Stimulated activated CD4-positive, alpha-beta T cell treated with anti-CD3 and anti-CD28 coated beads, Interleukin-4, amount 100 ng/mL, for 48 hours (primary cell): ENCODE results near the gene SMARCA4.
"Not testable (repeated sequence)": the region's sequence is repeated elsewhere in the genome, so short reads cannot be mapped to it uniquely, and the experiment has no call there.

Experiments used
- DNase-seq, 2 donors: peaks; one replicate each; pipeline ENCODE4 v3.0.0-alpha.2; 2020; ENCODE audit warnings: low read depth in 2 of 2

Gene SMARCA4

DNA sequence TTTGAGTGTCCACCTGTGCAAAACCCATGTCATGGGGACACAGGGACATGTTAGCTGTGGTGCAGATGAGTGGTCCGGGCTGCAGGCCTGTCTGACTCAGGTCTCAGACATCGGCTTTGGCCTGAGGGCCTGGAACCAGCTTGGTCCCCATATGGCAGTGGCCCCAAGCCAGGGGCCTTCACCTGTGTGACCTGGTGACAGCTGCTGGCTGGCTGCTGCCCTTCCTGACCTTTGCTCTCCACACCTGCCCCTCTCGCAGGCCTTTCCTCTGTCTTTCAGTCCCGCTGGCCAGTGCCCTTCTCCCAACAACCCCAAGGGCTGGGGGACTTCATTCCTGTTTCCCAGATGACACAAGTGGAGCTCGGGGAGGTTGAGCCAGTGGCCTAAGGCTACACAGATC is 105.5 kb downstream of the SMARCA4 start:
- DNase-seq: no peak

DNA sequence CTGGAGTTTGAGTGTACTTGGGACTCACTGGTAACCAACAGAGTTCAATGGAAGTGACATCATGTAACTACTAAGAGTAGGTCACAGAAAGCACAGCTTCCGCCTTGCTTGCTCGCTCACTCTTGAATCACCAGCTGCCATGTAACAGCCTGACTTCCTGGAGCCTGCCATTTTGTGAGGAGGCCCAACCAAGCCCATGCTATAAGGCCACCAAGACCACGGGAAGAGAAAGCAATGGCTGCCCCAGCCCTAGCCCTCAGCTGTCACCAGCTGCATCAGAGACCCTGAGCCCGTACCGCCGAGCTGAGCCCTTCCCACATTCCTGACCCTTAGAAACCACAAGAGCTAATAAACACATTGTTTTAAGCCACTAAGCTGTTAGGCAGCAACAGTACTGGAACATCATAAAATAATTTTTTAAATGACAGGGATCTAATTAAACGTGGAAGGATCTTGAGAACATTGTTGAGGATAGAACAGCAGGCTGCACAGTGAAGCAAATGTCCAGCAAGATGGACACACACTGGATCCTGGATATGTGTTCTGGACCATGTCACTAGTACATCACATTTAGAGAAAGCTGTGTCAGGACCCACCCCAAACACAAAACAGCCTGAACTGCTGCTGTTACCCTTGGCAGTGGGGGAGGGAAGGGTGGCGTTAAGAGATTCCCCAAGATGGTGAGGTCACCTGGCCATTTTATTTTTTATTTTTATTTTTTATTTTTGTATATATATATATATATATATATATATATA is 106.7 kb downstream of the SMARCA4 start:
- DNase-seq: no peak

DNA sequence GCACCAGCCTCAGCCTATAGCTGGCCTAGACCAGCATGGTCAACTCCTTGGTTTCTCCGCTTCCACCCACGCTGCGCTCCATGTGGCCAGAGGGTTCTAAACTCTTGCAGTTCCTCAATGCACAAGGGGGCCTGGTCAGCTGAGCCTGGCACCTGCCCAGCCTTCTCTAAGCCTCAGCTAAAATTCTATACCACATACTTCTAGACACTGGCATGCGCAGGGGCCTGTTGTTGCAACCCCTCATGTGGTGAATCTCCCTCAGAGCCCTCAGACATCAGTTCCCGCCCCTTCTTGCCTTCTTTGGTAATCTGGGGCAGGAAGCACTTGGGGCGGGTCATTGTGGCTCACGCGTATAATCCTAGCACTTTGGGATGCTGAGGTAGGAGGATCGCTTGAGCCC is 108.7 kb downstream of the SMARCA4 start:
- no peak for DNase-seq

DNA sequence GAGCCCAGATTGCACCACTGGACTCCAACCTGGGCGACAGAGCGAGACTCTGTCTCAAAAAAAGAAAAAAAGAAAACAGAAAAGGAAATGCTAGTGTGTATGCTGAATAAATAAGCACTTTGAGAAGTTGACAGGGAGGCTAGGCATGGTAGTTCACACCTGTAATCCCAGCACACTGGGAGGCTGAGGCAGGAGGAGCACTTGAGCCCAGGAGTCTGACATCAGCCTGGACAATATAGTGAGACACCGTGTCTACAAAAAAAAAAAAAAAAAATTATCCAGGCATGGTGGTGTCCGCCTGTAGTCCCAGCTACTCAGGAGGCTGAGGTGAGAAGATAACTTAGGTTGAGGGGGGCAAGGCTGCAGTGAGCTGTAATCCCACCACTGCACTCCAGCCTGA is 109.3 kb downstream of the SMARCA4 start:
- no peak for DNase-seq

GRCh38 chr19:11073568-11073967 is 112.7 kb downstream of the SMARCA4 start:
- DNase-seq: no peak

GRCh38 chr19:11076792-11077191 is 116.0 kb downstream of the SMARCA4 start:
- not testable (repeated sequence) for DNase-seq

GRCh38 chr19:11078893-11079292 is 118.1 kb downstream of the SMARCA4 start:
- DNase-seq: no peak

DNA sequence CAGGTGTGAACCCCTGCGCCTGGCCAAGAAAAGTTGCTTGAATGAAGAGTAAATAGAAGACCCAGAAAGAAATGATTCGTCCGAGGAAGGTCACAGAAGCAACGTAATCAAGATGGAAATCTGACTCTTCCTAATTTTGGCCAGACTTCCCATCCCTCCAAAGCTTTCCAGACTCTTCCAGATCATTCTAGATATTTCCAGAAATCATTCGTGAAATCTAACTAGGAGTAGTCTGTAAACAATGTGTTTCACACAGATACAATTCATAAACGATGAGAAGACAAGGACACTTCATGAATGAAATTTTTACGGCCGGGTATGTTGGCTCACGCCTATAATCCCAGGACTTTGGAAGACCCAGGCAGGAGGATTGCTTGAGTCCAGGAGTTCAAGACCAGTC is 119.2 kb downstream of the SMARCA4 start:
- no peak for DNase-seq

GRCh38 chr19:11087870-11088505 is 127.2 kb downstream of the SMARCA4 start:
- no peak for DNase-seq

DNA sequence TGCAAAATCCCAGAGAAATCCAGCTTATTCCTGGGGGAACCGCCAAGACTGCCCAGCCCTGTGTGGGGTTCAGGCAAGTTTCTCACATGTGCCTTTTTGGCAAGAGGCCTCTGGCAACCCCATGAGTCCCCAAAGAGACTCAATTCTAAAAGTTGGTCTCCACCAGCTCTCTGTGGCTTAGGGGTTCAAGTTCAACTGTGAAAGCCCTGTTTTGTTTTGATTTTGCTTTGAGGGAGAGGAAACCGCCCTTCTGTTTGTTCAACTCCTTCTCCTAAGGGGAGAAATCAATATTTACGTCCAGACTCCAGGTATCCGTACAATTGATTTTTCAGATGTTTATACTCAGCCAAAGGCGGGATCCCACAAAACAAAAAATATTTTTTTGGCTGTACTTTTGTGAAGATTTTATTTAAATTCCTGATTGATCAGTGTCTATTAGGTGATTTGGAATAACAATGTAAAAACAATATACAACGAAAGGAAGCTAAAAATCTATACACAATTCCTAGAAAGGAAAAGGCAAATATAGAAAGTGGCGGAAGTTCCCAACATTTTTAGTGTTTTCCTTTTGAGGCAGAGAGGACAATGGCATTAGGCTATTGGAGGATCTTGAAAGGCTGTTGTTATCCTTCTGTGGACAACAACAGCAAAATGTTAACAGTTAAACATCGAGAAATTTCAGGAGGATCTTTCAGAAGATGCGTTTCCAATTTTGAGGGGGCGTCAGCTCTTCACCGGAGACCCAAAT is 127.8 kb downstream of the SMARCA4 start:
- DNase-seq: no peak

GRCh38 chr19:11089254-11090013 is 128.6 kb downstream of the SMARCA4 start, which contains the start of gene LDLR:
Gene LDLR (plus strand): TSS chr19:11089463. CDS start chr19:11089549, 86 bp downstream.
- DNase-seq: peak; percentile 65 to 81

- peak in 1 of 2 donors; percentile 41 for DNase-seq
Measured at GRCh38 chr19:11090014-11090263, 129.1 kb downstream of the SMARCA4 start.

GRCh38 chr19:11090264-11090996 is 129.6 kb downstream of the SMARCA4 start:
- peak; percentile 96 to 99 for DNase-seq

DNA sequence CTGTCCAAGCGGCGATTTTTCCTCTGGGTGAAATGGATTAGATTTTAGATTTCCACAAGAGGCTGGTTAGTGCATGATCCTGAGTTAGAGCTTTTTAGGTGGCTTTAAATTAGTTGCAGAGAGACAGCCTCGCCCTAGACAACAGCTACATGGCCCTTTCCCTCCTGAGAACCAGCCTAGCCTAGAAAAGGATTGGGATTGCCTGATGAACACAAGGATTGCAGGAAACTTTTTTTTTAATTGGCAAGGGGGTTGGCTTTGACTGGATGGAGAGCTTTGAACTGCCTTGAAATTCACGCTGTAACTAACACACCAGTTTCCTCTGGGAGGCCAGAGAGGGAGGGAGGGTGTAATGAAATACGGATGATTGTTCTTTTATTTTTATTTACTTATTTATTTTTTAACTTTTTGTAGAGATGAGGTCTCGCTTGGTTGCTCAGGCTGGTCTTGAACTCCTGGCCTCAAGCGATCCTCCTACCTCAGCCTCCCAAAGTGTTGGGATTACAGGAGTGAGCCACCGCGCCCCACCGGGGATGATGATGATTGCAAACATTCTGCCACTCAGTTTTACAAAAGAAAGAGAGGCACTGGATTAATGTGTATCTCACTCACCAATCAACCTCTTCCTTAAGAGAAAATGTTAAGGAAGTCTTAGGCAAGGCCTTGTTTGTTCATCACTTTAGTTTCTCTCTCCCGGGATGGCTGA is 130.3 kb downstream of the SMARCA4 start:
- no peak for DNase-seq

DNA sequence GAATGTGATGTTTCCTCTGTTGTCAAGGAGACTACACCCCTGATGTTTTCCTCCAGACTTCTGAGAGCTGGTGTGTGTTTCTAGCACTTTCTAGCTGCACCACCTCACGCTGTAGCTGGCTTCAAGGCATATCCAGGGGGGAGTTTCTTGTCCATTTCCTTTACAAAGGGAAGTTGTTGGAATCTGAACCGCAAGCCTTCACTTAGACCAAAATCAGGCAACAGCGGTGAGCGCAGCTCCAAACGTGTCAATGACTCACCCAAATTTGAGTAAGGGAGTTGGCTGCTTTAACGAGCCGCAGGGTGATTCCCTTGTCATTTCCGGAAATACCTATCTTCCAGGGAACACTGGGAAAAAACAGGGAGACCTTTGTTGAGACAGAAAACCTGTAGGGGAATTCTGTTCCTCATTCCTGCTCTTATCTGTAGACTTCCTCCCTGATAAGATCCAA is 130.9 kb downstream of the SMARCA4 start:
- peak; percentile 18 to 36 for DNase-seq

DNA sequence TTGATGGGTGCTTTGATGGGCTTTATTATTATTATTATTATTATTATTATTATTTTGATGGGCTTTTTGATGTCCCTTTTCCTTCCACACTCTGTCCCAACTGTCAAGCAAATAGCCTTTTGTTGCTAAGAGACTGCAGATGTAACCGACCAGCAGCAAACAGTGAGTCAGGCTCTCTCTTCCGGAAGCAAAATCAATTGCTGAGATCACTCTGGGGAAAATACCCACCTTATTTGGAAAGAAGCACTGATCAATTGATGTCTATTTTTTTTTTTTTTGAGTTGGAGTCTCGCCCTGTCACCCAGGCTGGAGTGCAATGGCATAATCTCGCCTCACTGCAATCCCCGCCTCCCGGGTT is 131.3 kb downstream of the SMARCA4 start:
- DNase-seq: peak in 1 of 2 donors; percentile 26

GRCh38 chr19:11093689-11094238 is 132.9 kb downstream of the SMARCA4 start:
- no peak for DNase-seq

DNA sequence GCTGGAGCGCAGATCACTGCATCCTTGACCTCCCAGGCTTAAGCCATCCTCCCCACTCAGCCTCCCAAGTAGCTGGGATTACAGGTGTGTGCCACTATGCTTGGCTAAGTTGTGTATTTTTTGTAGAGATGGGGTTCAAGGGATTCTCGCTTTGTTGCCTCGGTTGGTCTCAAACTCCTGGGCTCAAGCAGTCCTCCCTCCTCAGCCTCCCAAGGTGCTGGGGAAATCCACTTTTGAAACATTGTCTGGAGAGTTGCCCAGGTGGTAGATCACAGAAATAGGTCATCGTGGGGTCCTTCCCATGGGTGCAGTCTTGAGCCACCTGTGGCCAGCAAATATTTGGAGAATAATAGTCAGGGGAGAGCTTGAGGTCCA is 133.7 kb downstream of the SMARCA4 start:
- no peak for DNase-seq

- peak in 1 of 2 donors; percentile 19 for DNase-seq
Measured at GRCh38 chr19:11096210-11096841, 135.5 kb downstream of the SMARCA4 start.

GRCh38 chr19:11097367-11097766 is 136.5 kb downstream of the SMARCA4 start:
- not testable (repeated sequence) for DNase-seq
